Embryonic facial prominence (tissue), 1 donor: ENCODE results near the gene PLA2G2F.

Experiments
- DNase-seq: peaks from one replicate; pipeline ENCODE4 v3.0.0-alpha.2; 2016; ENCODE audit errors: extremely low spot score

PLA2G2F gene

GRCh38 chr1:20142001-20142710 is 3.0 kb downstream of the PLA2G2F start:
- no peak for DNase-seq

- DNase-seq: no peak
These were observed 4.2 kb downstream of the PLA2G2F start for GRCh38 chr1:20143318-20143717.

GRCh38 chr1:20143734-20144565 is 4.8 kb downstream of the PLA2G2F start:
- DNase-seq: no peak

DNA sequence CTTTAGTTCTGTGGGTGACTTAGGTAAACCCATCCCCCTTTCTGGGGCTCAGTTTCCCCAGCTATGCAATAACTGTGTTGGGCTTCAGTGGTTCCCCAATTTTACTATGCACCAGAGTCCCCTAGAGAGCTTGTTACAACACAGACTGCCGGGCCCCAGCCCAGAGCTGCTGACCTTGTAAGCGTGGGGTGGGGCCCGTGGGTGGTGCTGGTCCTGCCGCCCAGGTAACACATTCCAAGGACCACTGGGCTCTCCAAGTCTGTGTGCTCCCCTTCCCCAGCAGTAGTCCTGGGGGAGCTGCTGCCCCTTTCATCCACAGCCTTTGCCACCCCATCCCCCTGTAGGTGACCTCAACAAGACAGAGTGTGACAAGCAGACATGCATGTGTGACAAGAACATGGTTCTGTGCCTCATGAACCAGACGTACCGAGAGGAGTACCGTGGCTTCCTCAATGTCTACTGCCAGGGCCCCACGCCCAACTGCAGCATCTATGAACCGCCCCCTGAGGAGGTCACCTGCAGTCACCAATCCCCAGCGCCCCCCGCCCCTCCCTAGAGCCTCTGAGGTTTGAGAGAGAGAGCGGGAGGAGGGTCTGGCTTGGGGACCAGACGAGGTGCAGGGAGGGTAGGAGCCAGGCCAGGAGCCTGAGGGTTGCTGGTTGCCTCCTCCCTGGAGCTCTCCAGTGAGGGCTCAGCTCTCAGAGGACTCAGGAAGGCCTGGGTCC is 8.9 kb downstream of the PLA2G2F start:
- DNase-seq: no peak

GRCh38 chr1:20148571-20149500 is 9.7 kb downstream of the PLA2G2F start:
- DNase-seq: no peak

DNA sequence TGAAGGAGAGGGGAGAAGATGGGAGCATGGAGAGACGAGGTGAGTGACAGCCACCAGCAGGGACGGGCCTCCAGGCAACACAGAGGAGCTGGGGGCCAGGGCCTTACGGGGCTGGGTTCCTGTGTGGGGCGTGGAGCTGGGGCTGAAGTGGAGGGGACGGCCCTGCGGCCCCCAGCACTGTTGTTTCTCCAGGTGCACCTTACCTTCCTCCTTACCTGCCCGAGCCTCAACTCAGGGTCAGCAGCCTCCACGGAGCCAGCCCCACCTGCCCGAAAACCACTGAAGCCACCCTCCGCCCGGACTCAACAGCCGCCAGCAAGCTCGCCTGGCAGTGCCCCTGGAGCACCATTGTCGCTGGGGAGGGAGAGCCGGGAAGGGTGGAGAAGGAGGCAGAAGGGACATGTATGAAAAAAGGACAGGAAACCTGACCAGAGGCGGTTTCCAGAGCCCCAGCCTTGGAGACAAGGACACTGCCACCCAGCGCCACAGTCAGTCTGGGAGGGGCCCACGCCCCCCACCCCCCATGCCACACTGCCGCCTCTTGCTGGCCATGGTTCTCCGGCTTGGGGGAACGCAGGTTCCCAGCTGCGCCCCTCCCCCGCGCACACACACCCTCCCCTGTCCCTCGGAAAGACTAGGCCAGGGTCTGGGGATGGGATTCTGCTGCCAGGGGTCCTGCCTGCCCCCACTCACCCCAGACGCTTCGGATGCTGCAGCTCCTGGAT is 10.6 kb downstream of the PLA2G2F start:
- DNase-seq: no peak

GRCh38 chr1:20150326-20150705 is 11.2 kb downstream of the PLA2G2F start:
- DNase-seq: no peak

- DNase-seq: no peak
These were observed 11.8 kb downstream of the PLA2G2F start for GRCh38 chr1:20150969-20151368.

DNA sequence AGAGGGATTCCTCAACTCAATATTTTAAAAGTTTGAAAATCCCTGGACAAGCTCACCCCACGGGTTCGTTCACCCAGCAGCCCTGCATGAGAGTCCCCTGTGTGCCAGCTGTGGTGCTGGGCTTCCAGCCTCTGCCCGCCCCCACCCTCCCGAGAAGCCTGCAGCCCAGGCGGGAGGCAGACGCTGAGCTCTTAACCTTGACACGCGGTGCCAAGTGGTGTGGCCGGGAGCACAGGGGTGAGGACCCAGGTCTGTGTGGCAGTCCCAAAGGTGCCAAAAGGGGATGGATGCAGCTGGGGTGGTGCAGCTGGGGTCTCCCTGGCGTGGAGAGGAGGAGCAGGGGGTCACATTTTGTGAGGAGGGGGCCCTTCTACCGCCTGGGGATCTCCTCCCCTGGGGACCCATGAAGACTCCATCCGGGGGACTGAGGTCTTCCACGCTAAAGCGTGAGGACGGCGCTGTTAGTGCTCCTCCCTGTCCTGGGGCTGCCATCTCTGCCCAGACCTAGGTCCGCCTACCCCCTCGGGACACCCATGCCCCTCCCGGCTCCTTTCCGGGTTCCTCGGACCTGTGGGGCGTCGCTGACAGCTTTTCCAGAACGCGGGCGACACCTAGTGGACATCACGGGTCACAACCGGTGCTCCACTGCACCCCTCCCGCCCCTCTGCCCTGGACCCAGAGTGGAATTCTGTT is 12.9 kb downstream of the PLA2G2F start:
- peak; percentile 22 for DNase-seq

GRCh38 chr1:20152599-20152930 is 13.4 kb downstream of the PLA2G2F start:
- no peak for DNase-seq

DNA sequence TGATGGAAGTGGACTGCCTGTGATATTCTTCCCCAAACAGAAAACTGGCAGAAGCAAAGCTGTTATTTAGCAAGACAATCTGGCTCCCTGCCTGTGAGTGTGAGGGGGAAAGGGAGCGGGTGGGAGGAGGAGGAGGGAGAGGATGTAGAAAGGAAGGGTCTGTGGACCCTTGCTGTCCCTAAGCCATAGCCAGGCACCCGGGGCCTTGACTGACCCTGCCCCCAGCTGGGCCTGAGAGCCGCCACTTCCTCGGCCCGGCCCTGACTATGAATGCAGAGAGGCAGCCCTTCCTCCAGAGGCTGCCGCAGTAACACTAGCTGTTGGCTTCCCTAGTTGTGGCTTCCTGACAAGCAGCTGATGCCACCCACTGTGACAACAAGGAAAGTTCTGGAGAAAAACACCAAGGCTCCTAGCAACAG is 13.9 kb downstream of the PLA2G2F start:
- no peak for DNase-seq

DNA sequence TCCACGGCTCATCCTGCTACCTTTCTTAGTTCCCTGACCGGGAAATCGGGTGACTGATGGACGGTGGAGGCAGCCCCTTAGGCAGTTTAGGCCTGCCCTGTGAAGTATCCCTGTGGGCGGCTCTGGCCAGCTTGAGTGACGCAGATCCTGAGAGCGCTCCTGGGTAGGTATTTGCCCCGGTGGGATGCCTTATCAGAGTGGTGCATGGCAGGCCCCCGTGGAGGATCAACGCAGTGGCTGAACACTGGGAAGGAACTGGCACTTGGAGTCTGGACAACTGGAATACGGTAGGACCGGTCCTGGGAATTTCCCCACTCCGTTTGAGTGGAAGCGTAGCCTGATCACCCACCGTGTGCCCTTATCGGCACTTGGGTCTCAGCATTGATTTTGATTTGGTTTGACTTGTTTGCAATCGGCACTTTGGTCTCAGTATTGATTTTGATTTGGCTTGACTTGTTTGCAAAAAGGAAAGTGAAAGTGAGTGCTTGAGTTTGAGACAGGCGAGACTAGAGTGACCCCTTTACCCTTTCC is 15.2 kb downstream of the PLA2G2F start:
- DNase-seq: no peak

DNA sequence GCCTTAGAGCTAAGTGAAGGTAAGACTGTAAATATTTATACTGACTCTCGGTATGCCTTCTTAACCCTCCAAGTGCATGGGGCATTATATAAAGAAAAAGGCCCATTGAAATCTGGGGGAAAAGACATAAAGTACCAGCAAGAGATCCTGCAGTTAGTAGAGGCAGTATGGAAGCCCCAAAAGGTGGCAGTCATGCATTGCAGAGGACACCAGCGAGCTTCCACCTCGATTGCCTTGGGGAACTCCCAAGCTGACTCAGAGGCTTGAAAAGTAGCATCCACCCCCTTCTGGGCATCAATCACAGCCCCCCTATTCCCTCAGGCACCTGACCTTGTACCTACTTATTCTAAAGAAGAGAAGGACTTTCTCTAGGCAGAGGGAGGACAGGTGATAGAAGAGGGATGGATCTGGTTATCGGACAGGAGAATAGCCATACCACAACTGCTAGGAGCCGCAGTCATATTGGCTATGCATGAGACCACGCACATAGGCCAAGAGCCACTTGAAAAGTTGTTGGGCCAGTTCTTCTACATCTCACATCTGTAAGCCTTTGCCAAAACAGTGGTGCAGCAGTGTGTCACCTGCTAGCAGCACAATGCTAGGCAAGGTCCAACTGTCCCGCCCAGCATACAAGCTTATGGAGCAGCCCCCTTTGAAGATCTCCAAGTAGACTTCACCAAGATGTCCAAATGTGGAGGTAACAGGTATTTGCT is 19.4 kb downstream of the PLA2G2F start:
- no peak for DNase-seq

DNA sequence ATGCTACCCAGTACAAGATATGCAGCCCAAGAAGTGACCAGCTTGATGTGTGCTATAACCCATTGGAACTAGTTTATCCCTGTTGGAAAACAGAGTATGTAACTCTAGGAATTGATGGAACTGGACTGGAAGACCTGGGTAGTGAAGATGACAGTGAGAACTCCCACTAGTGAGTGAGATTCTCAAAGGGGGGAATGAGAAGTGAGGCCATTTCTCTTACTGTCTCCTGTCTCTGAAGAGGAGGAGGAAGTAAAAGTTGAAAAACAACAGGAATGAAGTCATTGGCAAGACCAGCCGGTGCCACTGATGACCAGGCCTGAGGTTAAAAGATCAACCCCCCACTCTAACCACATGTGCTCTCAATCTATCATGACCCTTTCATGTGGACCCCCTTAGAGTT is 20.9 kb downstream of the PLA2G2F start:
- no peak for DNase-seq

- no peak for DNase-seq
These were observed 25.6 kb downstream of the PLA2G2F start for GRCh38 chr1:20164694-20165202.

- no peak for DNase-seq
These were observed 26.4 kb downstream of the PLA2G2F start for GRCh38 chr1:20165522-20165951.

DNA sequence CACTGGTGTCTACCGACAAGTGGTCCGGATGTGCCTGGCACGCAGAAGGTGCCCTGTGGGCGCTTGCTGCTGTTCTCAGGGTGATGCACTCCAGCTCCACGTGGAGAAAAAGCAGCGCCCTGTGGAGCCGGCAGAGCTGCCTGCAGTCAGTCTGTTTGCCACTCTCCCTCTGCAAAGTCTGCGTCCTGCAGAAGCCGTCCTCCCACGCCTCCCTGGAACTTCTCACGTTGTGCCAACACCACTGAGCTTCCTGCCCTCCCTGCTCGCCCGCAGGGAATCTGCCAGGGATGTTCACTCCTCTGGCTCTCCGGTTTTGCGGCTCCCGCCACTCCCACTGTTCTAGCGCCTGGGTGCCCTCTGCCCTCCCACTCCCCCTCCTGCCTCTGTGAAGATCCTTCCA is 26.9 kb downstream of the PLA2G2F start:
- DNase-seq: no peak

DNA sequence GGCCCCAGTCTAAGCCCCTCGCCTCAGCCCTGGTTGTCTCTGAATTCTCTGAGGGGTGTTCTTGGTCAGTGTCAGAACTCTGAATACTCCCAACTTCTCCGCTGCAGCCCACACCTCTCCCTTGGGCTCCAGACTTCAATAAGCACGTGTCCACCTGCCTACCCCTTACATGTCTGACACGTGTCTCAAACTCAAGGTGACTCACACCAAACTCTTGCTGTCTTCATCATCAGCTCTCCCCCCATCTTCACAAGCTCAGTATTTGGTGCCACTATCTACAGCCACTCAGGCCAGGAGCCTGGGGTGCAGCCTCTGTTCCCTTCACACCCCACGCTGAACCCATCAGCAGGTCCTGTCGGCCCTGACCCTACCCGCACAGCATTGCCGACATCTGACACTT is 28.0 kb downstream of the PLA2G2F start:
- no peak for DNase-seq
